GM23338 (cell line): ENCODE measurements around the gene FLOT1. TPM values are rescaled to one million over a fixed set of nuclear protein-coding genes. Genes with fewer than 3 reads are reported as not detected.

Source experiments
- ATAC-seq: fragments of 200-7000 bp; cut with Tn5 transposase; 3 replicates; pipeline ENCODE4 v1.9.1; 2020
- DNase-seq: peaks from one replicate; pipeline ENCODE4 v3.0.0-alpha.2; 2015; ENCODE audit warnings: low spot score
- H2AFZ ChIP-seq: fragments of 200-600 bp; sonication (generic); 2 replicates; pipeline ENCODE4 v1.8.0; 2016; ENCODE audit warnings: antibody characterized with exemption, mild to moderate bottlenecking, moderate library complexity
- H3F3A ChIP-seq: fragments of 200-600 bp; sonication (generic); replicated peaks from 2 replicates; pipeline ENCODE4 v1.8.0; 2017; ENCODE audit warnings: antibody characterized with exemption, mixed run types, low read depth
- H3K27ac ChIP-seq: fragments of 200-600 bp; sonication (generic); 2 replicates; pipeline ENCODE4 v1.6.1; 2016; ENCODE audit warnings: low read depth
- H3K27me3 ChIP-seq: fragments of 200-600 bp; sonication (generic); 2 replicates; pipeline ENCODE4 v1.8.0; 2016; ENCODE audit warnings: mild to moderate bottlenecking, mixed run types, moderate library complexity; ENCODE audit not compliant: insufficient read depth
- H3K36me3 ChIP-seq: fragments of 200-600 bp; sonication (generic); 2 replicates; pipeline ENCODE4 v1.8.0; 2016; ENCODE audit warnings: mild to moderate bottlenecking; ENCODE audit not compliant: insufficient read depth
- H3K4me1 ChIP-seq: fragments of 200-600 bp; sonication (generic); 2 replicates; pipeline ENCODE4 v1.8.0; 2016; ENCODE audit warnings: mild to moderate bottlenecking, moderate library complexity; ENCODE audit not compliant: insufficient read depth
- H3K4me2 ChIP-seq: fragments of 200-600 bp; sonication (generic); 2 replicates; pipeline ENCODE4 v1.7.1; 2017; ENCODE audit warnings: mixed run types
- H3K4me3 ChIP-seq: fragments of 200-600 bp; sonication (generic); 2 replicates; pipeline ENCODE4 v1.6.1; 2016; ENCODE audit warnings: mixed run types
- H3K79me2 ChIP-seq: fragments of 200-600 bp; sonication (generic); replicated peaks from 2 replicates; pipeline ENCODE4 v1.8.0; 2017; ENCODE audit warnings: mild to moderate bottlenecking; ENCODE audit not compliant: insufficient read depth
- H3K9me2 ChIP-seq: fragments of 200-600 bp; sonication (generic); 2 replicates; pipeline ENCODE4 v1.8.0; 2017; ENCODE audit not compliant: insufficient read depth
- H4K20me1 ChIP-seq: fragments of 200-600 bp; sonication (generic); replicated peaks from 2 replicates; pipeline ENCODE4 v1.8.0; 2017; ENCODE audit warnings: mild to moderate bottlenecking; ENCODE audit not compliant: insufficient read depth
- H3K27ac Mint-ChIP-seq: 2 replicates; pipeline ENCODE4 v1.8.0; 2020; ENCODE audit warnings: inconsistent platforms, mild to moderate bottlenecking, moderate library complexity, mixed read lengths
- H3K27me3 Mint-ChIP-seq: 3 replicates; pipeline ENCODE4 v1.8.0; 2022; ENCODE audit warnings: low read depth, mild to moderate bottlenecking, moderate library complexity, mixed read lengths, inconsistent platforms; ENCODE audit not compliant: insufficient read depth, poor library complexity
- H3K36me3 Mint-ChIP-seq: 3 replicates; pipeline ENCODE4 v1.8.0; 2021; ENCODE audit warnings: low read depth, mild to moderate bottlenecking, inconsistent platforms, moderate library complexity, mixed read lengths
- H3K4me1 Mint-ChIP-seq: 3 replicates; pipeline ENCODE4 v1.8.0; 2020; ENCODE audit warnings: mild to moderate bottlenecking, inconsistent platforms, mixed read lengths
- H3K4me3 Mint-ChIP-seq: 3 replicates; pipeline ENCODE4 v1.8.0; 2021; ENCODE audit warnings: moderate library complexity, mild to moderate bottlenecking, inconsistent platforms, mixed read lengths
- H3K9me3 Mint-ChIP-seq: 3 replicates; pipeline ENCODE4 v1.8.0; 2020; ENCODE audit warnings: moderate library complexity, mild to moderate bottlenecking, inconsistent platforms, mixed read lengths
- CREB1 ChIP-seq: fragments of 250-450 bp; sonication (Bioruptor Pico); IDR thresholded peaks from 2 replicates; pipeline ENCODE4 v1.5.0; 2020; ENCODE audit warnings: low read depth, mild to moderate bottlenecking, moderate library complexity
- EZH2 ChIP-seq: fragments of 200-600 bp; sonication (generic); IDR thresholded peaks from one replicate; pipeline ENCODE4 v1.8.0; 2017; ENCODE audit warnings: antibody characterized with exemption, mild to moderate bottlenecking, low read depth; ENCODE audit not compliant: unreplicated experiment
- EZH2phosphoT487 ChIP-seq: fragments of 200-600 bp; sonication (generic); IDR thresholded peaks from one replicate; pipeline ENCODE4 v1.8.1; 2018; ENCODE audit warnings: antibody characterized with exemption; ENCODE audit not compliant: unreplicated experiment
- JUNB ChIP-seq: IDR thresholded peaks from one replicate; pipeline ENCODE4 v1.6.1; 2016; ENCODE audit warnings: antibody characterized with exemption; ENCODE audit not compliant: unreplicated experiment
- POLR2AphosphoS5 ChIP-seq: IDR thresholded peaks from 2 replicates; pipeline ENCODE4 v1.6.1; 2016; ENCODE audit warnings: antibody characterized with exemption, low read depth
- REST ChIP-seq: IDR thresholded peaks from one replicate; pipeline ENCODE4 v1.6.1; 2018; ENCODE audit warnings: antibody characterized with exemption; ENCODE audit not compliant: unreplicated experiment
- STAT1 ChIP-seq: IDR thresholded peaks from one replicate; pipeline ENCODE4 v1.6.1; 2016; ENCODE audit warnings: antibody characterized with exemption; ENCODE audit not compliant: unreplicated experiment
- ZNF114 ChIP-seq: fragments of 250-450 bp; sonication (Bioruptor Pico); IDR thresholded peaks from 2 replicates; pipeline ENCODE4 v1.5.0; 2020; ENCODE audit warnings: mild to moderate bottlenecking, moderate library complexity
- ZNF331 ChIP-seq: fragments of 250-450 bp; sonication (Bioruptor Pico); IDR thresholded peaks from 2 replicates; pipeline ENCODE4 v1.5.0; 2020; ENCODE audit warnings: low read depth, mild to moderate bottlenecking, moderate library complexity
- ZNF462 ChIP-seq: fragments of 250-450 bp; sonication (Bioruptor Pico); IDR thresholded peaks from 2 replicates; pipeline ENCODE4 v1.5.0; 2020; ENCODE audit warnings: mild to moderate bottlenecking, moderate library complexity
- polyA plus RNA-seq: library from polyadenylated mRNA; unstranded; fragments of >200 nt; fragmentation: Nextera tagmentation; extraction: Ambion mirVana; gene quantifications from 2 replicates; pipeline ENCODE4 v1.2.1, GENCODE V29; 2016
- total RNA-seq: library from RNA; depleted of rRNA; stranded (reverse); fragments of >200 nt; shearing (Covaris generic); gene quantifications from 2 replicates; pipeline ENCODE4 v1.2.3, GENCODE V29; 2014
- TF ChIP-seq, protein P1 (sequence below): IDR thresholded peaks from 2 replicates; pipeline ENCODE4 v1.6.1; 2016; ENCODE audit warnings: antibody characterized with exemption
- TF ChIP-seq, protein P2 (sequence below), 2 experiments: fragments of 200-600 bp in 1 of 2; sonication (generic) in 1 of 2; conservative IDR thresholded peaks; 2 replicates each; pipeline versions ENCODE4 v1.5.1 to v1.6.1; 2016 to 2017; ENCODE audit warnings: antibody characterized with exemption in 2 of 2, low read depth in 2 of 2, mild to moderate bottlenecking in 2 of 2, moderate library complexity in 1 of 2

The FLOT1 gene
- total and polyA plus RNA-seq, 2 experiments from 2014 or later = 72.2 to 94.5 TPM

GRCh38 chr6:30684386-30685156 is 57.9 kb downstream of the FLOT1 start:
- DNase-seq (no peak), ATAC-seq (no peak)
- Mint-ChIP-seq H3K27ac (no peak overlapping the region), H3K4me3 (peak overlapping the region; percentile 81), H3K36me3 (peaks cover 17% of the 10 kb centered on the region), H3K4me1 (peaks cover 65% of the 10 kb centered on the region), H3K9me3 (no peaks in the 10 kb centered on the region; the same call in 2 of the 3 replicates), H3K27me3 (peaks cover 29% of the 10 kb centered on the region)
- H3K9me2 ChIP-seq = no peaks in the 10 kb centered on the region
- peak overlapping the region; percentile 98 for H3K4me2 ChIP-seq
- peaks cover 45% of the 10 kb centered on the region for H3K4me1 ChIP-seq
- no peaks in the 10 kb centered on the region; the same call in 1 of the 2 replicates for H4K20me1 ChIP-seq
- H3K36me3 ChIP-seq = no peaks in the 10 kb centered on the region
- H3K79me2 ChIP-seq = peaks cover 22% of the 10 kb centered on the region
- 0 out of 2 replicates have a peak, but pooled peaks cover 9% of the 10 kb centered on the region for H3F3A ChIP-seq
- H2AFZ ChIP-seq = no peak overlapping the region
- H3K4me3 ChIP-seq = peak overlapping the region; percentile 45
- H3K27ac ChIP-seq = no peak overlapping the region
- TF ChIP-seq STAT1 = no peak
- TF ChIP-seq REST = no peak
- TF ChIP-seq, protein P1, sequence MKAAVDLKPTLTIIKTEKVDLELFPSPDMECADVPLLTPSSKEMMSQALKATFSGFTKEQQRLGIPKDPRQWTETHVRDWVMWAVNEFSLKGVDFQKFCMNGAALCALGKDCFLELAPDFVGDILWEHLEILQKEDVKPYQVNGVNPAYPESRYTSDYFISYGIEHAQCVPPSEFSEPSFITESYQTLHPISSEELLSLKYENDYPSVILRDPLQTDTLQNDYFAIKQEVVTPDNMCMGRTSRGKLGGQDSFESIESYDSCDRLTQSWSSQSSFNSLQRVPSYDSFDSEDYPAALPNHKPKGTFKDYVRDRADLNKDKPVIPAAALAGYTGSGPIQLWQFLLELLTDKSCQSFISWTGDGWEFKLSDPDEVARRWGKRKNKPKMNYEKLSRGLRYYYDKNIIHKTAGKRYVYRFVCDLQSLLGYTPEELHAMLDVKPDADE = no peak
- no peak for TF ChIP-seq ZNF462 (CRISPR knock-in tag)
- no peak for TF ChIP-seq JUNB
- no peak for TF ChIP-seq POLR2AphosphoS5
- no peak for TF ChIP-seq ZNF114 (CRISPR knock-in tag)
- TF ChIP-seq ZNF331 (CRISPR knock-in tag) = no peak
- TF ChIP-seq CREB1 (CRISPR knock-in tag) = no peak
- no peak for TF ChIP-seq EZH2phosphoT487
- TF ChIP-seq EZH2 = no peak
- TF ChIP-seq, protein P2, sequence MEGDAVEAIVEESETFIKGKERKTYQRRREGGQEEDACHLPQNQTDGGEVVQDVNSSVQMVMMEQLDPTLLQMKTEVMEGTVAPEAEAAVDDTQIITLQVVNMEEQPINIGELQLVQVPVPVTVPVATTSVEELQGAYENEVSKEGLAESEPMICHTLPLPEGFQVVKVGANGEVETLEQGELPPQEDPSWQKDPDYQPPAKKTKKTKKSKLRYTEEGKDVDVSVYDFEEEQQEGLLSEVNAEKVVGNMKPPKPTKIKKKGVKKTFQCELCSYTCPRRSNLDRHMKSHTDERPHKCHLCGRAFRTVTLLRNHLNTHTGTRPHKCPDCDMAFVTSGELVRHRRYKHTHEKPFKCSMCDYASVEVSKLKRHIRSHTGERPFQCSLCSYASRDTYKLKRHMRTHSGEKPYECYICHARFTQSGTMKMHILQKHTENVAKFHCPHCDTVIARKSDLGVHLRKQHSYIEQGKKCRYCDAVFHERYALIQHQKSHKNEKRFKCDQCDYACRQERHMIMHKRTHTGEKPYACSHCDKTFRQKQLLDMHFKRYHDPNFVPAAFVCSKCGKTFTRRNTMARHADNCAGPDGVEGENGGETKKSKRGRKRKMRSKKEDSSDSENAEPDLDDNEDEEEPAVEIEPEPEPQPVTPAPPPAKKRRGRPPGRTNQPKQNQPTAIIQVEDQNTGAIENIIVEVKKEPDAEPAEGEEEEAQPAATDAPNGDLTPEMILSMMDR (conservative IDR thresholded peaks at IDR 0.05; ENCODE audit: low read depth in 2 of 2) = no peak
- H3K27me3 ChIP-seq = 0 out of 2 replicates have a peak, but pooled peaks cover 5% of the 10 kb centered on the region
